Measurements from ENCODE around the gene GPR107.

The GPR107 gene

DNA sequence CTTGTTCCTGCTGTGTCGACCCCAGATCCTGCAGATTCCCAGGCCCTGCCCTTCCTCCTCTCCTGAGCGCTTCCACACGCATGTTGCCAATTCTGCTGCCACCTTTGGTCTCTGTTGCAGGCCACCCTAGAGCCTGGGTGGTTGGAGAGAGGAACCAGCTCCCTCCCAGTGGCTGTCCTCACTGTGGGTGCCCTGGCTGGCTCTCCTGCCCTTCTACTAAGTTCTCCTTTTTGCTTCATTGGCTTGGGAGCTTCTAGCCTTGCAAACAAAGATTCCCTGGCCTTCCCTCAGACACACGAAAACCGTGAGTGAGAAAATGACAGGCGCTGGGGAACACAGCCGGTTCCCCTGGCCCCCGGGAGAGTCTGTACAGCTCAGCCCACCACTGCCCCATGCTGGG, 104.3 kb downstream of the GPR107 start:
- no peaks in the 10 kb centered on the region for H3K36me3 ChIP-seq (ENCODE audit: control insufficient read depth, insufficient read depth, low read length)
- peaks cover 4% of the 10 kb centered on the region for H3K4me1 ChIP-seq (ENCODE audit: control insufficient read depth, low read depth, low read length)
- no peak overlapping the region for H4K8ac ChIP-seq (ENCODE audit: low read depth, low read length)
- no peaks in the 10 kb centered on the region for H3K79me2 ChIP-seq (ENCODE audit: control insufficient read depth, insufficient read depth, low read length)
- no CpG with 5 or more reads among the region's 8 CpGs for whole genome bisulfite sequencing (ENCODE audit: extremely low coverage, insufficient coverage, low lambda C conversion rate)
- H3K56ac ChIP-seq (ENCODE audit: low read length), result no peak overlapping the region
- H2BK15ac ChIP-seq (replicated peaks; ENCODE audit: low read depth), result no peak overlapping the region
- H3K23ac ChIP-seq (ENCODE audit: low read length), result no peak overlapping the region
- no peak overlapping the region for H3K27ac ChIP-seq (ENCODE audit: low read depth, low read length)
- no peak overlapping the region for H4K5ac ChIP-seq (ENCODE audit: low read length)
- no peak overlapping the region for H3K4me3 ChIP-seq (ENCODE audit: low read length)
- H3K18ac ChIP-seq (ENCODE audit: low read length), result no peak overlapping the region
- H2BK5ac ChIP-seq (ENCODE audit: low read length), result no peak overlapping the region
- H3K4ac ChIP-seq (ENCODE audit: low read depth, low read length), result no peak overlapping the region
- no peak for DNase-seq
- H3K9ac ChIP-seq (ENCODE audit: low read length), result no peak overlapping the region
- no peaks in the 10 kb centered on the region for H3K27me3 ChIP-seq (ENCODE audit: insufficient read depth, low read length, poor library complexity)
- no peak overlapping the region for H2AK5ac ChIP-seq (ENCODE audit: low read length)
- H3K4me2 ChIP-seq (ENCODE audit: low read length), result no peak overlapping the region
- H3K79me1 ChIP-seq (ENCODE audit: low read length), result no peaks in the 10 kb centered on the region
- H2BK120ac ChIP-seq (ENCODE audit: low read depth, low read length), result no peak overlapping the region

DNA sequence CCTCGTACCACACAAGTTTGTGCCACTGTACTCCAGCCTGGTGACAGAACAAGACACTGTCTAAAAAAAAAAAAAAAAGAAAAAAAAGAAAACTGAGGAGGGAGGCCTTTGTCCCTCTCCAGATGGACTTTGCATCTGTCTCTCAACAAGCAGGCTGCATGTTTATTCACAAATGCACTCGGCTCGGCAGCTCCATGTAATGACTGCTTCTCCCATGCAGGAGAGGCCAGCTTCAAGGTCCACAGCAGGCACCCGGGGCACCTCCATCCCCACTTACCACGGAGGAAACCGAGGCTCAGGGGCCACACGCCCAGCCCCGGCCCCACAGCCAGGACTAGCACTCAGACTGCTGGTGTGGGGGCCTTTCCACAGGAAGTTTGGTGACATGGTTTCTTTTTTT, 105.4 kb downstream of the GPR107 start:
- no peak overlapping the region for H3K9ac ChIP-seq (ENCODE audit: low read length)
- H3K56ac ChIP-seq (ENCODE audit: low read length), result no peak overlapping the region
- H3K4me2 ChIP-seq (ENCODE audit: low read length), result no peak overlapping the region
- no peak overlapping the region for H2AK5ac ChIP-seq (ENCODE audit: low read length)
- H2BK5ac ChIP-seq (ENCODE audit: low read length), result no peak overlapping the region
- WGBS (ENCODE audit: extremely low coverage, insufficient coverage, low lambda C conversion rate), result no CpG with 5 or more reads among the region's 8 CpGs
- no peaks in the 10 kb centered on the region for H3K36me3 ChIP-seq (ENCODE audit: control insufficient read depth, insufficient read depth, low read length)
- no peak overlapping the region for H3K4ac ChIP-seq (ENCODE audit: low read depth, low read length)
- no peak overlapping the region for H4K5ac ChIP-seq (ENCODE audit: low read length)
- H4K8ac ChIP-seq (ENCODE audit: low read depth, low read length), result no peak overlapping the region
- H3K27ac ChIP-seq (ENCODE audit: low read depth, low read length), result no peak overlapping the region
- DNase-seq, result no peak
- no peak overlapping the region for H3K4me3 ChIP-seq (ENCODE audit: low read length)
- no peak overlapping the region for H2BK120ac ChIP-seq (ENCODE audit: low read depth, low read length)
- H3K79me1 ChIP-seq (ENCODE audit: low read length), result no peaks in the 10 kb centered on the region
- no peaks in the 10 kb centered on the region for H3K27me3 ChIP-seq (ENCODE audit: insufficient read depth, low read length, poor library complexity)
- no peaks in the 10 kb centered on the region for H3K4me1 ChIP-seq (ENCODE audit: control insufficient read depth, low read depth, low read length)
- H2BK15ac ChIP-seq (replicated peaks; ENCODE audit: low read depth), result no peak overlapping the region
- H3K18ac ChIP-seq (ENCODE audit: low read length), result no peak overlapping the region
- H3K23ac ChIP-seq (ENCODE audit: low read length), result no peak overlapping the region
- no peaks in the 10 kb centered on the region for H3K79me2 ChIP-seq (ENCODE audit: control insufficient read depth, insufficient read depth, low read length)

DNA sequence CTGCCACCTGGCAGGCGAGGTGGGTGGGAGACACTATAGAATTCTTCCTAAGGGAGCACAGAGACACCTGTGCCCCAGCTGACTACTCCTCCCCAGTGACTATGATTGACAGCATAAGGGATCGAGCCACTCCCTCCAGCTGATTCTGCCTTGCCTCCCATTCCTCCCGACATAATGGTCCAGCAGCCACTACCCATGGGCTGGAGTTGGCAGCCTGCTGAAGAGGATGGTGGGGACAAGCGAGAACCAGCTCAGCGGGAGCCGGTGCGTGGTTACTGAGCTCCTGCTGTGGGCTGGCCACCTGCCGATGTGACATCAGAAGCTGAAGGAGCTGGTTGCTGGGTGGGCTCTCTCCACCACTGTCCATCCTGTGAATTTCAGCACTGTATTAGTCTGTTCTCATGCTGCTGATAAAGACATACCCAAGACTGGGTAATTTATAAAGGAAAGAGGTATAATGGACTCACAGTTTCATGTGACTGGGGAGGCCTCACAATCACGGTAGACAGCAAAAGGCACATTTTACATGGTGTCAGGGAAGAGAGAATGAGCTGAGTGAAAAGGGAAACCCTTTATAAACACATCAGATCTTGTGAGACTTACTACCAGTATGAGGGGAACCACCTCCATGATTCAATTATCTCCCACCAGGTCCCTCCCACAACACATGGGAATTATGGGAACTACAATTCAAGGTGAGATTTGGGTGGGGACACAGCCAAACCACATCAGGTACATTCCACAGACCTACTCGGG, 106.4 kb downstream of the GPR107 start:
- Histone ChIP-seq H3K4me2 (ENCODE audit: low read length) (no peak overlapping the region), H3K36me3 (ENCODE audit: control insufficient read depth, insufficient read depth, low read length) (no peaks in the 10 kb centered on the region), H3K4me3 (ENCODE audit: low read length) (no peak overlapping the region), H4K8ac (ENCODE audit: low read depth, low read length) (no peak overlapping the region), H3K23ac (ENCODE audit: low read length) (no peak overlapping the region), H3K27ac (ENCODE audit: low read depth, low read length) (no peak overlapping the region), H2AK5ac (ENCODE audit: low read length) (no peak overlapping the region), H4K5ac (ENCODE audit: low read length) (no peak overlapping the region), H2BK15ac (replicated peaks; ENCODE audit: low read depth) (no peak overlapping the region), H2BK120ac (ENCODE audit: low read depth, low read length) (no peak overlapping the region), H2BK5ac (ENCODE audit: low read length) (no peak overlapping the region), H3K18ac (ENCODE audit: low read length) (no peak overlapping the region), H3K79me1 (ENCODE audit: low read length) (no peaks in the 10 kb centered on the region), H3K4ac (ENCODE audit: low read depth, low read length) (no peak overlapping the region), H3K9ac (ENCODE audit: low read length) (no peak overlapping the region), H3K27me3 (ENCODE audit: insufficient read depth, low read length, poor library complexity) (no peaks in the 10 kb centered on the region), H3K4me1 (ENCODE audit: control insufficient read depth, low read depth, low read length) (no peaks in the 10 kb centered on the region), H3K56ac (ENCODE audit: low read length) (no peak overlapping the region), H3K79me2 (ENCODE audit: control insufficient read depth, insufficient read depth, low read length) (no peaks in the 10 kb centered on the region)
- no CpG with 5 or more reads among the region's 10 CpGs for WGBS (ENCODE audit: extremely low coverage, insufficient coverage, low lambda C conversion rate)
- DNase-seq, result no peak

DNA sequence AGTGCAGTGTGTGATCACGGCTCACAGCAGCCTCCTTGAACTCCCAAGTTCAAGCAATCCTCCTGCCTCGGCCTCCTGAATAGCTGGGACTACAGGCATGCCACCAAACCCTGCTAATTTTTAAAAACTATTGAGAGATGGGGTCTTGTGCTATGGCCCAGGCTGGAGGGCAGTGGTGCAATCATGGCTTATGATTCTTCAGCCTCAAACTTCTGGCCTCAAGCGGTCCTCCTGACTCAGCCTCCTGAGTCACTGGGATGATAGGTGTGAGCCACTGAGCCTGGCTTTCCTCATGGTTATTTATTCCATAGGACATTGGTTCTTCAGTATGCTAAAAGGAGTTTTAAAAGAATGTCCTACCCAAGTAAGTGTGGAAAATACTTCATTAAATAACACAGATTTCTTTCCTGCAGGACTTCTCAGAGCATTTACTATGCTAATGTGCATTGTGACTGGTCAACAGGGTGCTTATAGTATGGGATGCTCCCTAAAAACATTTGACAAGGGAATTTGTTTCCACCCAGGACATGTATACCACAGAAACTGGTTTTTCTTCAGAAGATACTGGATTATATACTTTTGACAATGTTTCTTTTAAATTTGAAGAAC, 107.3 kb downstream of the GPR107 start:
- no peaks in the 10 kb centered on the region for H3K79me1 ChIP-seq (ENCODE audit: low read length)
- H3K27ac ChIP-seq (ENCODE audit: low read depth, low read length), result no peak overlapping the region
- no peak overlapping the region for H3K9ac ChIP-seq (ENCODE audit: low read length)
- no peak overlapping the region for H2BK5ac ChIP-seq (ENCODE audit: low read length)
- H3K23ac ChIP-seq (ENCODE audit: low read length), result no peak overlapping the region
- H3K4me2 ChIP-seq (ENCODE audit: low read length), result no peak overlapping the region
- no peak overlapping the region for H3K56ac ChIP-seq (ENCODE audit: low read length)
- H2AK5ac ChIP-seq (ENCODE audit: low read length), result no peak overlapping the region
- no peak overlapping the region for H3K4ac ChIP-seq (ENCODE audit: low read depth, low read length)
- no peak overlapping the region for H3K18ac ChIP-seq (ENCODE audit: low read length)
- no peaks in the 10 kb centered on the region for H3K4me1 ChIP-seq (ENCODE audit: control insufficient read depth, low read depth, low read length)
- H3K79me2 ChIP-seq (ENCODE audit: control insufficient read depth, insufficient read depth, low read length), result no peaks in the 10 kb centered on the region
- DNase-seq, result no peak
- no peak overlapping the region for H3K4me3 ChIP-seq (ENCODE audit: low read length)
- no peaks in the 10 kb centered on the region for H3K27me3 ChIP-seq (ENCODE audit: insufficient read depth, low read length, poor library complexity)
- no peak overlapping the region for H4K5ac ChIP-seq (ENCODE audit: low read length)
- H3K36me3 ChIP-seq (ENCODE audit: control insufficient read depth, insufficient read depth, low read length), result no peaks in the 10 kb centered on the region
- WGBS (ENCODE audit: extremely low coverage, insufficient coverage, low lambda C conversion rate), result no CpG with 5 or more reads among the region's 3 CpGs
- no peak overlapping the region for H2BK120ac ChIP-seq (ENCODE audit: low read depth, low read length)
- no peak overlapping the region for H4K8ac ChIP-seq (ENCODE audit: low read depth, low read length)
- H2BK15ac ChIP-seq (replicated peaks; ENCODE audit: low read depth), result no peak overlapping the region

DNA sequence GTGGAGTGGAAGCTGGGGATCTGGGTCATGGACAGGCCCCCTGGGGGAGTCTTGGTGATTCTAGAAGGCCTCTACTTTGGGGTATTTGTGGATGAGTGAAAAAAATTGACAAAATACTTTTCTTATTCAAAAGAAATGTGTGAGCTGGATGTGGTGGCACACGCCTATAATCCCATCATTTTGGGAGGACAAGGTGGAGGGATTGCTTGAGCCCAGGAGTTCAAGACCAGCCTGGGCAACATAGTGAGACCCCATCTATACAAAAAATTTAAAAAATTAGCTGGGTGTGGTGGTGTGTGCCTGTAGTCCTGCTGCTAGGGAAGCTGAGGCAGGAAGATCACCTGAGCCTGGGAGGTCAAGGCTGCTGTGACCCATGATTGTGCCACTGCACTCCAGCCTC, 111.9 kb downstream of the GPR107 start:
- no peaks in the 10 kb centered on the region for H3K79me1 ChIP-seq (ENCODE audit: low read length)

More for the DNA sequence above, 111.9 kb downstream of the GPR107 start:
- Histone ChIP-seq H3K56ac (ENCODE audit: low read length) (no peak overlapping the region), H3K23ac (ENCODE audit: low read length) (no peak overlapping the region), H3K79me2 (ENCODE audit: control insufficient read depth, insufficient read depth, low read length) (no peaks in the 10 kb centered on the region), H2BK120ac (ENCODE audit: low read depth, low read length) (no peak overlapping the region), H3K36me3 (ENCODE audit: control insufficient read depth, insufficient read depth, low read length) (no peaks in the 10 kb centered on the region), H3K18ac (ENCODE audit: low read length) (no peak overlapping the region), H3K4me2 (ENCODE audit: low read length) (no peak overlapping the region), H3K4me1 (ENCODE audit: control insufficient read depth, low read depth, low read length) (no peaks in the 10 kb centered on the region), H3K4me3 (ENCODE audit: low read length) (no peak overlapping the region), H4K5ac (ENCODE audit: low read length) (no peak overlapping the region), H3K4ac (ENCODE audit: low read depth, low read length) (no peak overlapping the region), H3K9ac (ENCODE audit: low read length) (no peak overlapping the region), H3K27me3 (ENCODE audit: insufficient read depth, low read length, poor library complexity) (no peaks in the 10 kb centered on the region), H3K27ac (ENCODE audit: low read depth, low read length) (no peak overlapping the region), H2BK15ac (replicated peaks; ENCODE audit: low read depth) (no peak overlapping the region), H2AK5ac (ENCODE audit: low read length) (no peak overlapping the region), H4K8ac (ENCODE audit: low read depth, low read length) (no peak overlapping the region), H2BK5ac (ENCODE audit: low read length) (no peak overlapping the region)
- no CpG with 5 or more reads among the region's 1 CpG for WGBS (ENCODE audit: extremely low coverage, insufficient coverage, low lambda C conversion rate)
- no peak for DNase-seq

All from mesendoderm (in vitro differentiated cells).